B cell (primary cell): Measurements from ENCODE around the gene COPS3. TPM values are rescaled to one million over a fixed set of nuclear protein-coding genes. Genes with fewer than 3 reads are reported as not detected.

Source experiments
- ATAC-seq: fragments of 200-7000 bp; cut with Tn5 transposase; one replicate; pipeline ENCODE4 v1.10.0; 2021; ENCODE audit warnings: low read depth, mild to moderate bottlenecking, moderate number of reproducible peaks, moderate library complexity
- CTCF ChIA-PET: fragments of 350-600 bp; sonication (Branson Sonifier 250); formaldehyde crosslinking; loops from one replicate; lab custom pipeline; 2021; ENCODE audit warnings: antibody characterized with exemption, inconsistent platforms; lab: Charles Lee
- POLR2A ChIA-PET: fragments of 350-600 bp; sonication (Branson Sonifier 250); formaldehyde crosslinking; loops from one replicate; lab custom pipeline; 2021; ENCODE audit warnings: antibody characterized with exemption; lab: Charles Lee
- DNase-seq: peaks from one replicate; pipeline ENCODE4 v3.0.0; 2013
- H2AFZ ChIP-seq: 2 replicates; pipeline ENCODE4 v1.6.1; 2012; ENCODE audit warnings: mild to moderate bottlenecking, low read depth, low read length; ENCODE audit not compliant: insufficient read depth, poor library complexity, severe bottlenecking
- H3K27ac ChIP-seq, 2 donors: 1 replicate in 1 of 2; 2 replicates in 1 of 2; pipeline ENCODE4 v1.5.1; 2012 to 2013; ENCODE audit warnings: low read length in 2 of 2, mild to moderate bottlenecking in 2 of 2, moderate library complexity in 1 of 2
- H3K27me3 ChIP-seq, 4 experiments: fragments of 200-600 bp in 1 of 4; sonication (generic) in 1 of 4; replicated peaks in 1 of 4; 1 replicate in 2 of 4; 2 replicates in 2 of 4; pipeline versions ENCODE4 v1.6.1 to v1.7.0; 2013 to 2016; ENCODE audit warnings: low read length in 3 of 4, mild to moderate bottlenecking in 2 of 4, mixed read lengths in 1 of 4, moderate library complexity in 1 of 4; ENCODE audit not compliant: insufficient read depth in 4 of 4, control insufficient read depth in 3 of 4; ENCODE audit errors: control extremely low read depth in 1 of 4
- H3K36me3 ChIP-seq, 2 experiments: replicated peaks in 1 of 2; 1 replicate in 1 of 2; 2 replicates in 1 of 2; pipeline versions ENCODE4 v1.6.1 to v1.7.1; 2013; ENCODE audit warnings: low read length in 1 of 2; ENCODE audit not compliant: insufficient read depth in 2 of 2, control insufficient read depth in 1 of 2; ENCODE audit errors: control extremely low read depth in 1 of 2, extremely low read depth in 1 of 2
- H3K4me1 ChIP-seq, 2 donors: fragments of 200-600 bp in 1 of 2; sonication (generic) in 1 of 2; 1 replicate in 1 of 2; 2 replicates in 1 of 2; pipeline versions ENCODE4 v1.5.1 to v1.6.1; 2013 to 2017; ENCODE audit warnings: low read length in 2 of 2; ENCODE audit not compliant: control insufficient read depth in 2 of 2, insufficient read depth in 2 of 2
- H3K4me2 ChIP-seq: replicated peaks from 2 replicates; pipeline ENCODE3; 2012; ENCODE audit warnings: mild to moderate bottlenecking, low read depth, low read length; ENCODE audit not compliant: poor library complexity, severe bottlenecking
- H3K4me3 ChIP-seq, 5 experiments: fragments of 200-600 bp in 1 of 5; sonication (generic) in 1 of 5; 1 replicate in 3 of 5; 2 replicates in 2 of 5; pipeline versions ENCODE4 v1.5.1 to v1.7.0; 2011 to 2016; ENCODE audit warnings: low read length in 4 of 5, mild to moderate bottlenecking in 4 of 5, low read depth in 2 of 5, control low read depth in 1 of 5, moderate library complexity in 1 of 5; ENCODE audit not compliant: insufficient read depth in 1 of 5; ENCODE audit errors: control extremely low read depth in 1 of 5, extremely low read depth in 1 of 5
- H3K79me2 ChIP-seq: fragments of 200-600 bp; sonication (generic); one replicate; pipeline ENCODE4 v1.6.0; 2016; ENCODE audit warnings: low read length; ENCODE audit not compliant: control insufficient read depth, insufficient read depth
- H3K9ac ChIP-seq: fragments of 200-600 bp; sonication (generic); 2 replicates; pipeline ENCODE4 v1.6.1; 2017; ENCODE audit warnings: mild to moderate bottlenecking, low read length, moderate library complexity
- H3K9me3 ChIP-seq, 3 donors: one replicate each; pipeline versions ENCODE4 v1.6.1 to v1.7.1; 2013; ENCODE audit warnings: low read length in 2 of 3; ENCODE audit not compliant: control insufficient read depth in 2 of 3, insufficient read depth in 1 of 3; ENCODE audit errors: control extremely low read depth in 1 of 3
- H4K20me1 ChIP-seq: 2 replicates; pipeline ENCODE4 v1.6.0; 2012; ENCODE audit warnings: mild to moderate bottlenecking, low read length; ENCODE audit not compliant: insufficient read depth, control insufficient read depth, poor library complexity, severe bottlenecking
- H3K27ac Mint-ChIP-seq: one replicate; pipeline ENCODE4 v1.8.0; 2021; ENCODE audit warnings: mixed read lengths
- H3K27me3 Mint-ChIP-seq: one replicate; pipeline ENCODE4 v1.8.0; 2021; ENCODE audit warnings: mixed read lengths
- H3K4me1 Mint-ChIP-seq: one replicate; pipeline ENCODE4 v1.8.0; 2021; ENCODE audit warnings: mixed read lengths
- H3K4me3 Mint-ChIP-seq: one replicate; pipeline ENCODE4 v1.8.0; 2021; ENCODE audit warnings: mixed read lengths
- H3K9me3 Mint-ChIP-seq: one replicate; pipeline ENCODE4 v1.8.0; 2022; ENCODE audit warnings: mixed read lengths; ENCODE audit not compliant: insufficient read depth
- EZH2 ChIP-seq: IDR thresholded peaks from 2 replicates; pipeline ENCODE4 v1.6.1; 2012; ENCODE audit warnings: borderline replicate concordance, low read depth, mild to moderate bottlenecking, moderate library complexity, low read length; ENCODE audit not compliant: insufficient read depth, poor library complexity, severe bottlenecking
- WGBS: methylation state at CpG from one replicate; pipeline ENCODE4 v1.1.5; 2013; ENCODE audit warnings: missing lambda C conversion rate; ENCODE audit not compliant: insufficient coverage; 5-methylcytosine and 5-hydroxymethylcytosine counted together
- intact Hi-C: fragments of 100-400 bp; cut with micrococcal nuclease; formaldehyde crosslinking; loops from one replicate; pipeline ENCODE4 v1.10.0; 2022
- polyA plus RNA-seq: library from polyadenylated mRNA; depleted of rRNA; stranded (reverse); fragments of >200 nt; gene quantifications from 2 replicates; pipeline ENCODE4 v1.2.3, GENCODE V29; 2012
- total RNA-seq, 2 donors: library from RNA; stranded (reverse); fragments of 120-200 nt in 1 of 2; gene quantifications; 1 replicate in 1 of 2; 2 replicates in 1 of 2; pipeline versions ENCODE4 v1.2.3 to v1.2.4, GENCODE V29; 2013 to 2022
- TF ChIP-seq, protein P1 (sequence below): fragments of 200-600 bp; IDR thresholded peaks from one replicate; pipeline ENCODE4 v1.8.0; 2022; ENCODE audit warnings: antibody characterized with exemption, mild to moderate bottlenecking

The COPS3 gene
- total and polyA plus RNA-seq, 2 donors (not counting 1 experiment from before 2014, with no cell fraction given): 37.2 to 45.5 TPM

DNA sequence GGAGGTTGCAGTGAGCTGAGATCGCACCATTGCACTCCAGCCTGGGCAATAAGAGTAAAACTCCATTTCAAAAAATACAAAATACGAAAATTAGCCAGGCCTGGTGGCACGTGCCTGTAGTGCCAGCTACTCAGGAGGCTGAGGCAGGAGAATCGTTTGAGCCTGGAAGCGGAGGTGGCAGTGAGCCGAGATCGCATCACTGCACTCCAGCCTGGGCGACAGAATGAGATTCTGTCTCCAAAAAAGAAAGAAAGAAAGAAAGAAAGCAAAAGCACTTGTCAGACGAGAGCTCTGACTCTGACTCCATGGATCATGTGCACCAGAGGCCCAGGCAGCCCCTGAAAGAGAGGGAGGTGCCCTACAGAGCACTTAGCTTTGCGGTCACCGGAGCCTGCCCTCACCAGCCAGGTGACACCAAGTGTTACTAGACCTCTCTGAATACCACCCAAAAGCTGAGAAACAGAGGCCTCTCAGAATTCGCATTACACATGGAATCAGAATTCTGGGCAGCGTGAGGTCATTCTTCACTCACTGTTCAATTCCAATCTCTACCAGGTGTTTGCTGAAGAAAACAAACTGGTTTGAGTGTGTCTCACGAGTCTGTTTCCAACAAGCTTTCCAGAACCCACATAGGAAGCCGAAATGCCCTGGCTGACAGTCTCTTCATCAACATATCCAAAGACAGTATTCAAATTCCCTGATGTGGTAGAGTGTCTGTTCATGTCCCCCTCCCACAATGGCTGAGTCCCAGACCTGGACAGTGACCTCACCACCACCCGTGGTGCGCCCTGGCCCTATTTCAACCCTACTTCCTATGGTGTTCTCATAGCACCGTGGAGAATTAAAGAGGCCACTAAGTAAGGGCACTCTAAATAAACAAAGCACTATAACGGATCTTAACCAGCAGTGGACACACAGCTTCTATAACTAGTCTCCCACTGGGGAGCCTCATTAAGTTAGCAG lies 45.6 kb downstream of the COPS3 start:
- peak overlapping the region in 1 of 2 donors; percentile 100 for H3K27ac ChIP-seq
- Mint-ChIP-seq H3K9me3 (no peaks in the 10 kb centered on the region), H3K4me1 (peaks cover 26% of the 10 kb centered on the region), H3K27me3 (no peaks in the 10 kb centered on the region), H3K4me3 (peak overlapping the region; percentile 91), H3K27ac (peak overlapping the region; percentile 99)
- intact Hi-C loops: loop anchor here (2.0 to 10.0 kb wide), 2 partner anchors 51 to 515 kb away; no protein-coding TSS in a partner anchor
- CTCF ChIA-PET: interaction anchor here (0.6 to 1.7 kb wide), 3 partner anchors 20 to 242 kb away, joined by 3 to 4 read pairs (median 4); no protein-coding TSS in a partner anchor
- H2AFZ ChIP-seq: no peak overlapping the region
- H3K4me3 ChIP-seq: peak overlapping the region; percentile 83 to 96 (median 91)
- DNase-seq: peak; percentile 19
- ATAC-seq: no peak
- H3K9me3 ChIP-seq: no peaks in the 10 kb centered on the region
- H3K4me2 ChIP-seq: peak overlapping the region; percentile 94
- H3K79me2 ChIP-seq: peaks cover 53% of the 10 kb centered on the region
- POLR2A ChIA-PET: interaction anchor here (0.6 kb wide), 1 partner anchor 23 kb away, joined by 12 read pairs; no protein-coding TSS in a partner anchor
- no peaks in the 10 kb centered on the region for H3K27me3 ChIP-seq
- TF ChIP-seq EZH2: no peak
- TF ChIP-seq, protein P1, sequence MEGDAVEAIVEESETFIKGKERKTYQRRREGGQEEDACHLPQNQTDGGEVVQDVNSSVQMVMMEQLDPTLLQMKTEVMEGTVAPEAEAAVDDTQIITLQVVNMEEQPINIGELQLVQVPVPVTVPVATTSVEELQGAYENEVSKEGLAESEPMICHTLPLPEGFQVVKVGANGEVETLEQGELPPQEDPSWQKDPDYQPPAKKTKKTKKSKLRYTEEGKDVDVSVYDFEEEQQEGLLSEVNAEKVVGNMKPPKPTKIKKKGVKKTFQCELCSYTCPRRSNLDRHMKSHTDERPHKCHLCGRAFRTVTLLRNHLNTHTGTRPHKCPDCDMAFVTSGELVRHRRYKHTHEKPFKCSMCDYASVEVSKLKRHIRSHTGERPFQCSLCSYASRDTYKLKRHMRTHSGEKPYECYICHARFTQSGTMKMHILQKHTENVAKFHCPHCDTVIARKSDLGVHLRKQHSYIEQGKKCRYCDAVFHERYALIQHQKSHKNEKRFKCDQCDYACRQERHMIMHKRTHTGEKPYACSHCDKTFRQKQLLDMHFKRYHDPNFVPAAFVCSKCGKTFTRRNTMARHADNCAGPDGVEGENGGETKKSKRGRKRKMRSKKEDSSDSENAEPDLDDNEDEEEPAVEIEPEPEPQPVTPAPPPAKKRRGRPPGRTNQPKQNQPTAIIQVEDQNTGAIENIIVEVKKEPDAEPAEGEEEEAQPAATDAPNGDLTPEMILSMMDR: no peak
- peak overlapping the region; percentile 96 for H3K9ac ChIP-seq
- H4K20me1 ChIP-seq: peaks cover 11% of the 10 kb centered on the region
- peaks cover 9 to 21% of the 10 kb centered on the region in 2 donors for H3K4me1 ChIP-seq
- peaks cover 0 to 15% of the 10 kb centered on the region in 2 experiments for H3K36me3 ChIP-seq
- WGBS: 82% methylated on average over 13 of the region's 19 CpGs

DNA sequence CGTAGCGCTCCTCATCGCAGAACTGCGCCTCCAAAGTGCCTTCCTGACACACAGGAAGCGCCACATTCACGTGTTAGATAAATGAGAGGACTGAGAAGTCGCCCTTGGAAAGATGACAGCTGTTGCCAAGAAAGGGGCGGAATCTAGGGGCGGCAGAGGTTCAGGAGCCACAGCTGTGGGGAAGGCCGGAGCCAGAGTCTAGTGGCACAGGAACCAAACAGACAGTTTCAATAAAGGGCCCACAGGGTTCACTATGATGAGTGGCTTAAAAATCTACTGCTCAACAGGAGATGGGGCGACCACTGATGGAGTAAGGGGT lies 48.8 kb downstream of the COPS3 start:
- Histone ChIP-seq H3K4me1 (peaks cover 9 to 13% of the 10 kb centered on the region in 2 donors), H3K9ac (no peak overlapping the region), H3K27ac (no peak overlapping the region), H3K4me3 (no peak overlapping the region), H4K20me1 (peaks cover 15% of the 10 kb centered on the region), H3K79me2 (peaks cover 53% of the 10 kb centered on the region), H3K9me3 (no peaks in the 10 kb centered on the region), H3K36me3 (peaks cover 2 to 39% of the 10 kb centered on the region in 2 experiments), H2AFZ (no peak overlapping the region), H3K4me2 (no peak overlapping the region), H3K27me3 (no peaks in the 10 kb centered on the region)
- DNase-seq (no peak), ATAC-seq (no peak)
- intact Hi-C loops: loop anchor here (10.0 kb wide), 1 partner anchor 47 kb away; no protein-coding TSS in a partner anchor
- ChIA-PET CTCF (interaction anchor here (0.7 kb wide), 1 partner anchor 8 kb away, joined by 3 read pairs; no protein-coding TSS in a partner anchor), POLR2A (no interaction called here)
- TF ChIP-seq EZH2: no peak
- TF ChIP-seq, protein P1: no peak
- H3K9me3 Mint-ChIP-seq: no peaks in the 10 kb centered on the region
- no peak overlapping the region for H3K4me3 Mint-ChIP-seq
- H3K4me1 Mint-ChIP-seq: peaks cover 19% of the 10 kb centered on the region
- WGBS: 91% methylated on average over 7 of the region's 11 CpGs
- H3K27ac Mint-ChIP-seq: no peak overlapping the region
- H3K27me3 Mint-ChIP-seq: no peaks in the 10 kb centered on the region
